H9 (cell line): Measurements from ENCODE around the gene IMMP2L. TPM values are rescaled to one million over a fixed set of nuclear protein-coding genes. Genes with fewer than 3 reads are reported as not detected.

Source experiments
- DNase-seq: peaks from one replicate; pipeline ENCODE4 v3.0.0-alpha.2; 2017
- H2AFZ ChIP-seq: one replicate; pipeline ENCODE4 v1.6.1; 2013; ENCODE audit warnings: mild to moderate bottlenecking, low read length, control low read depth, moderate library complexity
- H2AK5ac ChIP-seq: 2 replicates; pipeline ENCODE4 v1.6.1; 2013; ENCODE audit warnings: low read length, control low read depth, mixed read lengths; ENCODE audit not compliant: insufficient read length
- H2BK120ac ChIP-seq: one replicate; pipeline ENCODE4 v1.6.1; 2013; ENCODE audit warnings: low read depth, mild to moderate bottlenecking, low read length, control low read depth, inconsistent platforms; ENCODE audit not compliant: poor library complexity, severe bottlenecking
- H2BK12ac ChIP-seq: 2 replicates; pipeline ENCODE4 v1.6.1; 2013; ENCODE audit warnings: low read length, control low read depth, mixed read lengths, low read depth; ENCODE audit not compliant: insufficient read length
- H2BK15ac ChIP-seq: 2 replicates; pipeline ENCODE4 v1.6.1; 2013; ENCODE audit warnings: low read depth, low read length, control low read depth
- H2BK20ac ChIP-seq: one replicate; pipeline ENCODE4 v1.6.1; 2013; ENCODE audit warnings: low read depth, mild to moderate bottlenecking, low read length, control low read depth, inconsistent platforms; ENCODE audit not compliant: poor library complexity, severe bottlenecking
- H2BK5ac ChIP-seq: 2 replicates; pipeline ENCODE4 v1.6.1; 2013; ENCODE audit warnings: low read length, control low read depth, mixed read lengths; ENCODE audit not compliant: insufficient read length
- H3K14ac ChIP-seq: 2 replicates; pipeline ENCODE4 v1.6.1; 2013; ENCODE audit warnings: low read length, control low read depth; ENCODE audit not compliant: insufficient read depth
- H3K18ac ChIP-seq: 2 replicates; pipeline ENCODE4 v1.6.1; 2013; ENCODE audit warnings: low read depth, mild to moderate bottlenecking, mixed read lengths, low read length, control low read depth; ENCODE audit not compliant: insufficient read length
- H3K23ac ChIP-seq: 2 replicates; pipeline ENCODE4 v1.6.1; 2013; ENCODE audit warnings: low read length, control low read depth, mixed read lengths, low read depth; ENCODE audit not compliant: insufficient read length
- H3K23me2 ChIP-seq: 2 replicates; pipeline ENCODE4 v1.6.1; 2013; ENCODE audit warnings: low read depth, mild to moderate bottlenecking, mixed read lengths, low read length, control low read depth; ENCODE audit not compliant: insufficient read length, poor library complexity, severe bottlenecking
- H3K27ac ChIP-seq: 2 replicates; pipeline ENCODE4 v1.5.1; 2013; ENCODE audit warnings: low read length, control low read depth, mixed read lengths, low read depth; ENCODE audit not compliant: insufficient read length
- H3K27me3 ChIP-seq: 2 replicates; pipeline ENCODE4 v1.6.1; 2013; ENCODE audit warnings: low read length, control low read depth, inconsistent platforms; ENCODE audit not compliant: insufficient read depth
- H3K4ac ChIP-seq: 2 replicates; pipeline ENCODE4 v1.6.1; 2013; ENCODE audit warnings: low read depth, mild to moderate bottlenecking, control low read depth, inconsistent platforms, low read length, moderate library complexity
- H3K4me1 ChIP-seq: 2 replicates; pipeline ENCODE4 v1.6.1; 2013; ENCODE audit warnings: low read length, control low read depth, inconsistent platforms; ENCODE audit not compliant: insufficient read depth
- H3K4me2 ChIP-seq: 2 replicates; pipeline ENCODE4 v1.6.1; 2013; ENCODE audit warnings: low read length, control low read depth, mixed read lengths; ENCODE audit not compliant: insufficient read length, insufficient read depth
- H3K56ac ChIP-seq: 2 replicates; pipeline ENCODE4 v1.6.1; 2013; ENCODE audit warnings: low read depth, mild to moderate bottlenecking, mixed read lengths, low read length, control low read depth; ENCODE audit not compliant: insufficient read length
- H3K79me1 ChIP-seq: 2 replicates; pipeline ENCODE4 v1.6.1; 2013; ENCODE audit warnings: low read depth, mild to moderate bottlenecking, moderate library complexity, low read length, control low read depth, inconsistent platforms; ENCODE audit not compliant: insufficient read depth, poor library complexity, severe bottlenecking
- H3K79me2 ChIP-seq: 2 replicates; pipeline ENCODE4 v1.6.1; 2013; ENCODE audit warnings: low read length, control low read depth, inconsistent platforms; ENCODE audit not compliant: insufficient read depth
- H3K9ac ChIP-seq: 2 replicates; pipeline ENCODE4 v1.6.1; 2013; ENCODE audit warnings: low read length, control low read depth, mixed read lengths; ENCODE audit not compliant: insufficient read length; ENCODE audit errors: extremely low read depth
- H3K9me3 ChIP-seq: one replicate; pipeline ENCODE4 v1.6.1; 2013; ENCODE audit warnings: low read depth, low read length, inconsistent platforms; ENCODE audit not compliant: control insufficient read depth
- H3T11ph ChIP-seq: one replicate; pipeline ENCODE4 v1.6.1; 2013; ENCODE audit warnings: mild to moderate bottlenecking, low read length, control low read depth, inconsistent platforms
- H4K20me1 ChIP-seq: one replicate; pipeline ENCODE4 v1.6.1; 2013; ENCODE audit not compliant: control insufficient read depth, insufficient read length, insufficient read depth
- H4K5ac ChIP-seq: 2 replicates; pipeline ENCODE4 v1.6.1; 2013; ENCODE audit warnings: low read depth, mild to moderate bottlenecking, mixed read lengths, low read length, control low read depth; ENCODE audit not compliant: insufficient read length
- H4K8ac ChIP-seq: replicated peaks from 2 replicates; pipeline ENCODE4 v1.6.1; 2013; ENCODE audit warnings: low read length, control low read depth, mixed read lengths, low read depth; ENCODE audit not compliant: insufficient read length
- H4K91ac ChIP-seq: 2 replicates; pipeline ENCODE4 v1.6.1; 2013; ENCODE audit warnings: low read depth, mild to moderate bottlenecking, moderate library complexity, mixed read lengths, low read length, control low read depth; ENCODE audit not compliant: insufficient read length
- H3K27ac Mint-ChIP-seq, 3 experiments: 2 replicates in 2 of 3; 3 replicates in 1 of 3; pipeline ENCODE4 v1.8.0; 2020 to 2021; ENCODE audit warnings: mixed read lengths in 3 of 3, mild to moderate bottlenecking in 1 of 3, moderate library complexity in 1 of 3
- H3K27me3 Mint-ChIP-seq: 2 replicates; pipeline ENCODE4 v1.8.0; 2021; ENCODE audit warnings: low read depth, mild to moderate bottlenecking, moderate library complexity, mixed read lengths
- H3K36me3 Mint-ChIP-seq, 3 experiments: 2 replicates in 2 of 3; 3 replicates in 1 of 3; pipeline ENCODE4 v1.8.0; 2020 to 2021; ENCODE audit warnings: low read depth in 3 of 3, mixed read lengths in 3 of 3; ENCODE audit not compliant: insufficient read depth in 1 of 3
- H3K4me1 Mint-ChIP-seq, 2 experiments: 2 replicates each; pipeline ENCODE4 v1.8.0; 2020; ENCODE audit warnings: mixed read lengths in 2 of 2
- H3K4me3 Mint-ChIP-seq, 2 experiments: 2 replicates in 1 of 2; 3 replicates in 1 of 2; pipeline ENCODE4 v1.8.0; 2020 to 2021; ENCODE audit warnings: mild to moderate bottlenecking in 2 of 2, mixed read lengths in 2 of 2, moderate library complexity in 1 of 2
- H3K9me3 Mint-ChIP-seq, 2 experiments: 2 replicates in 1 of 2; 3 replicates in 1 of 2; pipeline ENCODE4 v1.8.0; 2020; ENCODE audit warnings: mild to moderate bottlenecking in 2 of 2, mixed read lengths in 2 of 2, moderate library complexity in 1 of 2
- WGBS: extraction: QIAGEN DNeasy Blood & Tissue Kit; methylation state at CpG from one replicate; pipeline ENCODE4 v1.1.7; 2013; ENCODE audit warnings: missing lambda C conversion rate, low lambda C conversion rate, mixed read lengths; ENCODE audit not compliant: insufficient read length; ENCODE audit errors: extremely low coverage; 5-methylcytosine and 5-hydroxymethylcytosine counted together
- total RNA-seq: library from RNA; stranded (reverse); gene quantifications from 2 replicates; pipeline ENCODE4 v1.2.1, GENCODE V29; 2021
- TF ChIP-seq, protein P1 (sequence below): fragments of 200-600 bp; sonication (generic); conservative IDR thresholded peaks from 3 replicates; pipeline ENCODE4 v1.8.0; 2021; ENCODE audit warnings: antibody characterized with exemption, mild to moderate bottlenecking

Gene IMMP2L
- total RNA-seq, 1 experiment from 2014 or later = 14.7 TPM

GRCh38 chr7:111439977-111440376 is 122.3 kb downstream of the IMMP2L start:
- Histone ChIP-seq H3K79me1 (no peaks in the 10 kb centered on the region), H2AFZ (no peak overlapping the region), H3K14ac (no peak overlapping the region), H3K9ac (no peak overlapping the region), H3K9me3 (no peaks in the 10 kb centered on the region), H3K18ac (no peak overlapping the region), H3T11ph (no peak overlapping the region), H2BK20ac (no peak overlapping the region), H2BK120ac (no peak overlapping the region), H3K27me3 (no peaks in the 10 kb centered on the region), H4K5ac (no peak overlapping the region), H3K27ac (no peak overlapping the region), H3K79me2 (no peaks in the 10 kb centered on the region), H2BK15ac (no peak overlapping the region), H2BK5ac (no peak overlapping the region), H3K23ac (no peak overlapping the region), H3K4me1 (no peaks in the 10 kb centered on the region), H2AK5ac (no peak overlapping the region), H3K56ac (no peak overlapping the region), H3K4me2 (no peak overlapping the region), H2BK12ac (no peak overlapping the region), H3K23me2 (no peaks in the 10 kb centered on the region), H4K8ac (no peak overlapping the region), H4K91ac (no peak overlapping the region), H3K4ac (no peak overlapping the region), H4K20me1 (no peaks in the 10 kb centered on the region)
- Mint-ChIP-seq H3K36me3 (peaks cover 0 to 3% (median 0%) of the 10 kb centered on the region in 3 experiments; a peak in 2 of 7 replicates), H3K4me3 (no peak overlapping the region), H3K27ac (no peak overlapping the region), H3K27me3 (no peaks in the 10 kb centered on the region), H3K9me3 (peaks cover 0 to 5% of the 10 kb centered on the region in 2 experiments; a peak in 4 of 5 replicates), H3K4me1 (no peaks in the 10 kb centered on the region; a peak in 1 of 4 replicates)
- TF ChIP-seq, protein P1, sequence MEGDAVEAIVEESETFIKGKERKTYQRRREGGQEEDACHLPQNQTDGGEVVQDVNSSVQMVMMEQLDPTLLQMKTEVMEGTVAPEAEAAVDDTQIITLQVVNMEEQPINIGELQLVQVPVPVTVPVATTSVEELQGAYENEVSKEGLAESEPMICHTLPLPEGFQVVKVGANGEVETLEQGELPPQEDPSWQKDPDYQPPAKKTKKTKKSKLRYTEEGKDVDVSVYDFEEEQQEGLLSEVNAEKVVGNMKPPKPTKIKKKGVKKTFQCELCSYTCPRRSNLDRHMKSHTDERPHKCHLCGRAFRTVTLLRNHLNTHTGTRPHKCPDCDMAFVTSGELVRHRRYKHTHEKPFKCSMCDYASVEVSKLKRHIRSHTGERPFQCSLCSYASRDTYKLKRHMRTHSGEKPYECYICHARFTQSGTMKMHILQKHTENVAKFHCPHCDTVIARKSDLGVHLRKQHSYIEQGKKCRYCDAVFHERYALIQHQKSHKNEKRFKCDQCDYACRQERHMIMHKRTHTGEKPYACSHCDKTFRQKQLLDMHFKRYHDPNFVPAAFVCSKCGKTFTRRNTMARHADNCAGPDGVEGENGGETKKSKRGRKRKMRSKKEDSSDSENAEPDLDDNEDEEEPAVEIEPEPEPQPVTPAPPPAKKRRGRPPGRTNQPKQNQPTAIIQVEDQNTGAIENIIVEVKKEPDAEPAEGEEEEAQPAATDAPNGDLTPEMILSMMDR = no peak
- no peak for DNase-seq
- whole genome bisulfite sequencing = no CpG with 5 or more reads among the region's 3 CpGs
